ENCODE measurements around the gene ANO4.

ANO4 gene

GRCh38 chr12:100877776-100878175 lies 83.2 kb downstream of the ANO4 start:
- Histone ChIP-seq H3K27me3 (ENCODE audit: control insufficient read depth, insufficient read depth, low read length) (no peaks in the 10 kb centered on the region), H3K4me1 (ENCODE audit: control insufficient read depth, low read depth, low read length) (no peaks in the 10 kb centered on the region), H3K9me3 (ENCODE audit: control insufficient read depth, low read depth, low read length) (no peaks in the 10 kb centered on the region), H3K36me3 (ENCODE audit: control insufficient read depth, low read depth, low read length) (no peaks in the 10 kb centered on the region), H3K4me3 (ENCODE audit: low read length) (no peak overlapping the region), H3K9ac (ENCODE audit: low read length) (no peak overlapping the region), H3K27ac (ENCODE audit: low read length) (no peak overlapping the region)

- H3K9ac ChIP-seq (ENCODE audit: low read length): no peak overlapping the region
- no peaks in the 10 kb centered on the region for H3K36me3 ChIP-seq (ENCODE audit: control insufficient read depth, low read depth, low read length)
- no peaks in the 10 kb centered on the region for H3K4me1 ChIP-seq (ENCODE audit: control insufficient read depth, low read depth, low read length)
- H3K9me3 ChIP-seq (ENCODE audit: control insufficient read depth, low read depth, low read length): no peaks in the 10 kb centered on the region
- H3K27me3 ChIP-seq (ENCODE audit: control insufficient read depth, insufficient read depth, low read length): no peaks in the 10 kb centered on the region
- H3K27ac ChIP-seq (ENCODE audit: low read length): no peak overlapping the region
- no peak overlapping the region for H3K4me3 ChIP-seq (ENCODE audit: low read length)
These were observed 100.6 kb downstream of the ANO4 start for GRCh38 chr12:100895192-100895591.

- Histone ChIP-seq H3K9ac (ENCODE audit: low read length) (no peak overlapping the region), H3K4me3 (ENCODE audit: low read length) (no peak overlapping the region), H3K4me1 (ENCODE audit: control insufficient read depth, low read depth, low read length) (no peaks in the 10 kb centered on the region), H3K36me3 (ENCODE audit: control insufficient read depth, low read depth, low read length) (no peaks in the 10 kb centered on the region), H3K27me3 (ENCODE audit: control insufficient read depth, insufficient read depth, low read length) (no peaks in the 10 kb centered on the region), H3K9me3 (ENCODE audit: control insufficient read depth, low read depth, low read length) (no peaks in the 10 kb centered on the region), H3K27ac (ENCODE audit: low read length) (no peak overlapping the region)
These were observed 101.6 kb downstream of the ANO4 start for GRCh38 chr12:100896192-100896591.

GRCh38 chr12:100897240-100897639 lies 102.7 kb downstream of the ANO4 start:
- Histone ChIP-seq H3K36me3 (ENCODE audit: control insufficient read depth, low read depth, low read length) (no peaks in the 10 kb centered on the region), H3K27me3 (ENCODE audit: control insufficient read depth, insufficient read depth, low read length) (no peaks in the 10 kb centered on the region), H3K9me3 (ENCODE audit: control insufficient read depth, low read depth, low read length) (no peaks in the 10 kb centered on the region), H3K9ac (ENCODE audit: low read length) (no peak overlapping the region), H3K4me1 (ENCODE audit: control insufficient read depth, low read depth, low read length) (no peaks in the 10 kb centered on the region), H3K27ac (ENCODE audit: low read length) (no peak overlapping the region), H3K4me3 (ENCODE audit: low read length) (no peak overlapping the region)

GRCh38 chr12:100899301-100899700 lies 104.7 kb downstream of the ANO4 start:
- H3K36me3 ChIP-seq (ENCODE audit: control insufficient read depth, low read depth, low read length): no peaks in the 10 kb centered on the region
- no peaks in the 10 kb centered on the region for H3K27me3 ChIP-seq (ENCODE audit: control insufficient read depth, insufficient read depth, low read length)
- no peak overlapping the region for H3K9ac ChIP-seq (ENCODE audit: low read length)
- H3K4me1 ChIP-seq (ENCODE audit: control insufficient read depth, low read depth, low read length): no peaks in the 10 kb centered on the region
- no peak overlapping the region for H3K27ac ChIP-seq (ENCODE audit: low read length)
- no peak overlapping the region for H3K4me3 ChIP-seq (ENCODE audit: low read length)
- no peaks in the 10 kb centered on the region for H3K9me3 ChIP-seq (ENCODE audit: control insufficient read depth, low read depth, low read length)

GRCh38 chr12:100900808-100901207 lies 106.2 kb downstream of the ANO4 start:
- H3K4me1 ChIP-seq (ENCODE audit: control insufficient read depth, low read depth, low read length): no peaks in the 10 kb centered on the region
- no peaks in the 10 kb centered on the region for H3K9me3 ChIP-seq (ENCODE audit: control insufficient read depth, low read depth, low read length)
- H3K27ac ChIP-seq (ENCODE audit: low read length): no peak overlapping the region
- no peaks in the 10 kb centered on the region for H3K36me3 ChIP-seq (ENCODE audit: control insufficient read depth, low read depth, low read length)
- H3K4me3 ChIP-seq (ENCODE audit: low read length): no peak overlapping the region
- H3K9ac ChIP-seq (ENCODE audit: low read length): no peak overlapping the region
- H3K27me3 ChIP-seq (ENCODE audit: control insufficient read depth, insufficient read depth, low read length): no peaks in the 10 kb centered on the region

GRCh38 chr12:100901266-100901665 lies 106.7 kb downstream of the ANO4 start:
- no peaks in the 10 kb centered on the region for H3K9me3 ChIP-seq (ENCODE audit: control insufficient read depth, low read depth, low read length)
- no peak overlapping the region for H3K4me3 ChIP-seq (ENCODE audit: low read length)
- no peak overlapping the region for H3K27ac ChIP-seq (ENCODE audit: low read length)
- H3K27me3 ChIP-seq (ENCODE audit: control insufficient read depth, insufficient read depth, low read length): no peaks in the 10 kb centered on the region
- H3K4me1 ChIP-seq (ENCODE audit: control insufficient read depth, low read depth, low read length): no peaks in the 10 kb centered on the region
- no peak overlapping the region for H3K9ac ChIP-seq (ENCODE audit: low read length)
- no peaks in the 10 kb centered on the region for H3K36me3 ChIP-seq (ENCODE audit: control insufficient read depth, low read depth, low read length)

GRCh38 chr12:100904270-100904669 lies 109.7 kb downstream of the ANO4 start:
- H3K4me3 ChIP-seq (ENCODE audit: low read length): no peak overlapping the region
- no peaks in the 10 kb centered on the region for H3K9me3 ChIP-seq (ENCODE audit: control insufficient read depth, low read depth, low read length)
- no peak overlapping the region for H3K9ac ChIP-seq (ENCODE audit: low read length)
- H3K27me3 ChIP-seq (ENCODE audit: control insufficient read depth, insufficient read depth, low read length): no peaks in the 10 kb centered on the region
- H3K27ac ChIP-seq (ENCODE audit: low read length): no peak overlapping the region
- H3K36me3 ChIP-seq (ENCODE audit: control insufficient read depth, low read depth, low read length): no peaks in the 10 kb centered on the region
- H3K4me1 ChIP-seq (ENCODE audit: control insufficient read depth, low read depth, low read length): no peaks in the 10 kb centered on the region

GRCh38 chr12:100908501-100908900 lies 113.9 kb downstream of the ANO4 start:
- no peaks in the 10 kb centered on the region for H3K36me3 ChIP-seq (ENCODE audit: control insufficient read depth, low read depth, low read length)
- no peak overlapping the region for H3K4me3 ChIP-seq (ENCODE audit: low read length)
- H3K27ac ChIP-seq (ENCODE audit: low read length): no peak overlapping the region
- H3K9ac ChIP-seq (ENCODE audit: low read length): no peak overlapping the region
- no peaks in the 10 kb centered on the region for H3K4me1 ChIP-seq (ENCODE audit: control insufficient read depth, low read depth, low read length)
- no peaks in the 10 kb centered on the region for H3K9me3 ChIP-seq (ENCODE audit: control insufficient read depth, low read depth, low read length)
- H3K27me3 ChIP-seq (ENCODE audit: control insufficient read depth, insufficient read depth, low read length): no peaks in the 10 kb centered on the region

- Histone ChIP-seq H3K4me1 (ENCODE audit: control insufficient read depth, low read depth, low read length) (no peaks in the 10 kb centered on the region), H3K9ac (ENCODE audit: low read length) (no peak overlapping the region), H3K27me3 (ENCODE audit: control insufficient read depth, insufficient read depth, low read length) (no peaks in the 10 kb centered on the region), H3K27ac (ENCODE audit: low read length) (no peak overlapping the region), H3K36me3 (ENCODE audit: control insufficient read depth, low read depth, low read length) (no peaks in the 10 kb centered on the region), H3K4me3 (ENCODE audit: low read length) (no peak overlapping the region), H3K9me3 (ENCODE audit: control insufficient read depth, low read depth, low read length) (no peaks in the 10 kb centered on the region)
These were observed 119.5 kb downstream of the ANO4 start for GRCh38 chr12:100913872-100914592.

GRCh38 chr12:100919116-100919515 lies 124.5 kb downstream of the ANO4 start:
- Histone ChIP-seq H3K4me3 (ENCODE audit: low read length) (no peak overlapping the region), H3K27me3 (ENCODE audit: control insufficient read depth, insufficient read depth, low read length) (no peaks in the 10 kb centered on the region), H3K36me3 (ENCODE audit: control insufficient read depth, low read depth, low read length) (no peaks in the 10 kb centered on the region), H3K4me1 (ENCODE audit: control insufficient read depth, low read depth, low read length) (peaks cover 10% of the 10 kb centered on the region), H3K27ac (ENCODE audit: low read length) (no peak overlapping the region), H3K9ac (ENCODE audit: low read length) (no peak overlapping the region), H3K9me3 (ENCODE audit: control insufficient read depth, low read depth, low read length) (no peaks in the 10 kb centered on the region)

- peaks cover 10% of the 10 kb centered on the region for H3K4me1 ChIP-seq (ENCODE audit: control insufficient read depth, low read depth, low read length)
- H3K9ac ChIP-seq (ENCODE audit: low read length): no peak overlapping the region
- H3K4me3 ChIP-seq (ENCODE audit: low read length): no peak overlapping the region
- H3K9me3 ChIP-seq (ENCODE audit: control insufficient read depth, low read depth, low read length): no peaks in the 10 kb centered on the region
- H3K27ac ChIP-seq (ENCODE audit: low read length): no peak overlapping the region
- H3K36me3 ChIP-seq (ENCODE audit: control insufficient read depth, low read depth, low read length): no peaks in the 10 kb centered on the region
- no peaks in the 10 kb centered on the region for H3K27me3 ChIP-seq (ENCODE audit: control insufficient read depth, insufficient read depth, low read length)
These were observed 125.9 kb downstream of the ANO4 start for GRCh38 chr12:100920493-100920892.
